B cell (primary cell): ENCODE results near the gene DNAH6. TPM values are rescaled to one million over a fixed set of nuclear protein-coding genes. Genes with fewer than 3 reads are reported as not detected.

Experiments used
- ATAC-seq: fragments of 200-7000 bp; cut with Tn5 transposase; one replicate; pipeline ENCODE4 v1.10.0; 2021; ENCODE audit warnings: low read depth, mild to moderate bottlenecking, moderate number of reproducible peaks, moderate library complexity
- CTCF ChIA-PET: fragments of 350-600 bp; sonication (Branson Sonifier 250); formaldehyde crosslinking; loops from one replicate; lab custom pipeline; 2021; ENCODE audit warnings: antibody characterized with exemption, inconsistent platforms; lab: Charles Lee
- POLR2A ChIA-PET: fragments of 350-600 bp; sonication (Branson Sonifier 250); formaldehyde crosslinking; loops from one replicate; lab custom pipeline; 2021; ENCODE audit warnings: antibody characterized with exemption; lab: Charles Lee
- DNase-seq: peaks from one replicate; pipeline ENCODE4 v3.0.0; 2013
- H2AFZ ChIP-seq: 2 replicates; pipeline ENCODE4 v1.6.1; 2012; ENCODE audit warnings: mild to moderate bottlenecking, low read depth, low read length; ENCODE audit not compliant: insufficient read depth, poor library complexity, severe bottlenecking
- H3K27ac ChIP-seq, 2 donors: 1 replicate in 1 of 2; 2 replicates in 1 of 2; pipeline ENCODE4 v1.5.1; 2012 to 2013; ENCODE audit warnings: low read length in 2 of 2, mild to moderate bottlenecking in 2 of 2, moderate library complexity in 1 of 2
- H3K27me3 ChIP-seq, 4 experiments: fragments of 200-600 bp in 1 of 4; sonication (generic) in 1 of 4; replicated peaks in 1 of 4; 1 replicate in 2 of 4; 2 replicates in 2 of 4; pipeline versions ENCODE4 v1.6.1 to v1.7.0; 2013 to 2016; ENCODE audit warnings: low read length in 3 of 4, mild to moderate bottlenecking in 2 of 4, mixed read lengths in 1 of 4, moderate library complexity in 1 of 4; ENCODE audit not compliant: insufficient read depth in 4 of 4, control insufficient read depth in 3 of 4; ENCODE audit errors: control extremely low read depth in 1 of 4
- H3K36me3 ChIP-seq, 2 experiments: replicated peaks in 1 of 2; 1 replicate in 1 of 2; 2 replicates in 1 of 2; pipeline versions ENCODE4 v1.6.1 to v1.7.1; 2013; ENCODE audit warnings: low read length in 1 of 2; ENCODE audit not compliant: insufficient read depth in 2 of 2, control insufficient read depth in 1 of 2; ENCODE audit errors: control extremely low read depth in 1 of 2, extremely low read depth in 1 of 2
- H3K4me1 ChIP-seq, 2 donors: fragments of 200-600 bp in 1 of 2; sonication (generic) in 1 of 2; 1 replicate in 1 of 2; 2 replicates in 1 of 2; pipeline versions ENCODE4 v1.5.1 to v1.6.1; 2013 to 2017; ENCODE audit warnings: low read length in 2 of 2; ENCODE audit not compliant: control insufficient read depth in 2 of 2, insufficient read depth in 2 of 2
- H3K4me2 ChIP-seq: replicated peaks from 2 replicates; pipeline ENCODE3; 2012; ENCODE audit warnings: mild to moderate bottlenecking, low read depth, low read length; ENCODE audit not compliant: poor library complexity, severe bottlenecking
- H3K4me3 ChIP-seq, 5 experiments: fragments of 200-600 bp in 1 of 5; sonication (generic) in 1 of 5; 1 replicate in 3 of 5; 2 replicates in 2 of 5; pipeline versions ENCODE4 v1.5.1 to v1.7.0; 2011 to 2016; ENCODE audit warnings: low read length in 4 of 5, mild to moderate bottlenecking in 4 of 5, low read depth in 2 of 5, control low read depth in 1 of 5, moderate library complexity in 1 of 5; ENCODE audit not compliant: insufficient read depth in 1 of 5; ENCODE audit errors: control extremely low read depth in 1 of 5, extremely low read depth in 1 of 5
- H3K79me2 ChIP-seq: fragments of 200-600 bp; sonication (generic); one replicate; pipeline ENCODE4 v1.6.0; 2016; ENCODE audit warnings: low read length; ENCODE audit not compliant: control insufficient read depth, insufficient read depth
- H3K9ac ChIP-seq: fragments of 200-600 bp; sonication (generic); 2 replicates; pipeline ENCODE4 v1.6.1; 2017; ENCODE audit warnings: mild to moderate bottlenecking, low read length, moderate library complexity
- H3K9me3 ChIP-seq, 3 donors: one replicate each; pipeline versions ENCODE4 v1.6.1 to v1.7.1; 2013; ENCODE audit warnings: low read length in 2 of 3; ENCODE audit not compliant: control insufficient read depth in 2 of 3, insufficient read depth in 1 of 3; ENCODE audit errors: control extremely low read depth in 1 of 3
- H4K20me1 ChIP-seq: 2 replicates; pipeline ENCODE4 v1.6.0; 2012; ENCODE audit warnings: mild to moderate bottlenecking, low read length; ENCODE audit not compliant: insufficient read depth, control insufficient read depth, poor library complexity, severe bottlenecking
- H3K27ac Mint-ChIP-seq: one replicate; pipeline ENCODE4 v1.8.0; 2021; ENCODE audit warnings: mixed read lengths
- H3K27me3 Mint-ChIP-seq: one replicate; pipeline ENCODE4 v1.8.0; 2021; ENCODE audit warnings: mixed read lengths
- H3K4me1 Mint-ChIP-seq: one replicate; pipeline ENCODE4 v1.8.0; 2021; ENCODE audit warnings: mixed read lengths
- H3K4me3 Mint-ChIP-seq: one replicate; pipeline ENCODE4 v1.8.0; 2021; ENCODE audit warnings: mixed read lengths
- H3K9me3 Mint-ChIP-seq: one replicate; pipeline ENCODE4 v1.8.0; 2022; ENCODE audit warnings: mixed read lengths; ENCODE audit not compliant: insufficient read depth
- CTCF ChIP-seq: fragments of 200-600 bp; IDR thresholded peaks from one replicate; pipeline ENCODE4 v1.8.0; 2022; ENCODE audit warnings: antibody characterized with exemption, mild to moderate bottlenecking
- EZH2 ChIP-seq: IDR thresholded peaks from 2 replicates; pipeline ENCODE4 v1.6.1; 2012; ENCODE audit warnings: borderline replicate concordance, low read depth, mild to moderate bottlenecking, moderate library complexity, low read length; ENCODE audit not compliant: insufficient read depth, poor library complexity, severe bottlenecking
- WGBS: methylation state at CpG from one replicate; pipeline ENCODE4 v1.1.5; 2013; ENCODE audit warnings: missing lambda C conversion rate; ENCODE audit not compliant: insufficient coverage; 5-methylcytosine and 5-hydroxymethylcytosine counted together
- intact Hi-C: fragments of 100-400 bp; cut with micrococcal nuclease; formaldehyde crosslinking; loops from one replicate; pipeline ENCODE4 v1.10.0; 2022
- polyA plus RNA-seq: library from polyadenylated mRNA; depleted of rRNA; stranded (reverse); fragments of >200 nt; gene quantifications from 2 replicates; pipeline ENCODE4 v1.2.3, GENCODE V29; 2012
- total RNA-seq, 2 donors: library from RNA; stranded (reverse); fragments of 120-200 nt in 1 of 2; gene quantifications; 1 replicate in 1 of 2; 2 replicates in 1 of 2; pipeline versions ENCODE4 v1.2.3 to v1.2.4, GENCODE V29; 2013 to 2022

Gene DNAH6
- total and polyA plus RNA-seq, 2 donors (not counting 1 experiment from before 2014, with no cell fraction given): 0.01 to 1.9 TPM

DNA sequence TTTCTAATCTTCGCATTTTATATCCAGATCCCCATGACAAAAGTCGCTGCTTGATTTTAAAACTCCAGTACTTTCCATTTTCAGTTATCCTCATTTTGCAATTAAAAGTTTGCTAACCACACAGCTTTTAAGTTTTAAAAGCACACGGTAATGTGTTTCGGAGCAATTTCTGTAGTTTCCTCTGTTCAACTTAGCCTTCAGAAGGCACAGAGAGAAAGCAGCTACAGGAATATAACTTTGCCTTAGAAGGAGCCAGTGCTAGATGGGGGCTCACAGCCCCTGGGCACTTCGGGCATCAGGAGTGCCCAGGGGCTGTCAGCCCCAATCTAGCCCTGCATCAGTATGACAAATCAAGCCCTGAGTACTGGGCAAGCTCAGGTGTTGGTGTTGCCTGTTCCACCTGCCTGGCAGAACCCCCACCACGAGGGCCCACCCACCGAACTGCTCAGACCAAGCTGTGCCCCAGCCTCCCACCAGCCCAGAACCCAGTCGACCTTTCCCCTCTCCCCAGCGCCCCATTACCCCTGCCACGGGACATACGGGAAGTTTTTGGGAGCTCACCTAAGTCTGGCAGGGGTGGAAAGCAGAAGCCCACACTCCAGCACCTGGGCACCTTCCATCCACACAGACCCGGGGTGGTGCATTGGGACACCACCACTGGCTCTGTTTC, 317.3 kb downstream of the DNAH6 start:
- Mint-ChIP-seq H3K27ac (peak overlapping the region; percentile 91), H3K27me3 (no peaks in the 10 kb centered on the region), H3K4me3 (peak overlapping the region; percentile 78), H3K4me1 (peaks cover 22% of the 10 kb centered on the region), H3K9me3 (peaks cover 8% of the 10 kb centered on the region)
- H3K4me2 ChIP-seq: peak overlapping the region; percentile 73
- ChIA-PET POLR2A (interaction anchor here (1.3 kb wide), 1 partner anchor 16 kb away, joined by 3 read pairs; no protein-coding TSS in a partner anchor), CTCF (interaction anchor here (0.8 to 1.1 kb wide), 3 partner anchors 39 to 48 kb away, joined by 3 to 4 read pairs (median 3); partner anchors contain the start of gene TRABD2A)
- intact Hi-C loops: no loop called here
- 93% methylated on average over 10 of the region's 12 CpGs for WGBS
- no peak for DNase-seq
- H3K27ac ChIP-seq: peak overlapping the region; percentile 66 to 71
- H4K20me1 ChIP-seq: no peaks in the 10 kb centered on the region
- ATAC-seq: no peak
- peak overlapping the region; percentile 71 for H2AFZ ChIP-seq
- H3K79me2 ChIP-seq: no peaks in the 10 kb centered on the region
- H3K9me3 ChIP-seq: peaks cover 1 to 8% (median 8%) of the 10 kb centered on the region in 3 donors
- H3K4me1 ChIP-seq: peaks cover 18 to 26% of the 10 kb centered on the region in 2 donors
- peak overlapping the region; percentile 43 for H3K9ac ChIP-seq
- no peaks in the 10 kb centered on the region for H3K27me3 ChIP-seq
- H3K4me3 ChIP-seq: no peak overlapping the region
- H3K36me3 ChIP-seq: no peaks in the 10 kb centered on the region
- no peak for TF ChIP-seq CTCF

GRCh38 chr2:84836215-84836614, 319.9 kb downstream of the DNAH6 start:
- peaks cover 18 to 26% of the 10 kb centered on the region in 2 donors for H3K4me1 ChIP-seq
- Mint-ChIP-seq H3K27ac (no peak overlapping the region), H3K27me3 (no peaks in the 10 kb centered on the region), H3K9me3 (peaks cover 8% of the 10 kb centered on the region), H3K4me3 (no peak overlapping the region), H3K4me1 (peaks cover 19% of the 10 kb centered on the region)
- H3K27me3 ChIP-seq: no peaks in the 10 kb centered on the region
- H3K9me3 ChIP-seq: peaks cover 1 to 8% (median 8%) of the 10 kb centered on the region in 3 donors
- ChIA-PET POLR2A (no interaction called here), CTCF (no interaction called here)
- no peak overlapping the region for H3K4me3 ChIP-seq
- WGBS: no CpG with 5 or more reads among the region's 2 CpGs
- ATAC-seq: no peak
- intact Hi-C loops: no loop called here
- no peaks in the 10 kb centered on the region for H4K20me1 ChIP-seq
- H3K4me2 ChIP-seq: no peak overlapping the region
- no peak for TF ChIP-seq EZH2
- no peak for TF ChIP-seq CTCF
- H3K36me3 ChIP-seq: no peaks in the 10 kb centered on the region
- H3K27ac ChIP-seq: no peak overlapping the region
- H3K79me2 ChIP-seq: no peaks in the 10 kb centered on the region
- no peak for DNase-seq
- no peak overlapping the region for H3K9ac ChIP-seq
- H2AFZ ChIP-seq: no peak overlapping the region
